ENCODE data around the gene PHLDA3. TPM values are rescaled to one million over a fixed set of nuclear protein-coding genes. Genes with fewer than 3 reads are reported as not detected.

The PHLDA3 gene
- total and polyA plus RNA-seq, 7 experiments from 2014 or later, result 0.13 to 22.4 (median 0.67) TPM; not detected in 1

- Histone ChIP-seq H3K4me3 (ENCODE audit: low read length) (no peak overlapping the region), H3K27me3 (ENCODE audit: control insufficient read depth in 2 of 2, insufficient read depth in 2 of 2, low read length in 2 of 2) (no peaks in the 10 kb centered on the region), H3K9me3 (ENCODE audit: control insufficient read depth in 2 of 3, low read length in 3 of 3) (no peaks in the 10 kb centered on the region), H3K4me1 (ENCODE audit: control insufficient read depth in 2 of 2, insufficient read depth in 2 of 2, low read length in 2 of 2) (no peaks in the 10 kb centered on the region), H3K36me3 (ENCODE audit: control insufficient read depth in 2 of 3, insufficient read depth in 3 of 3, low read length in 3 of 3) (peaks cover 0 to 77% (median 0%) of the 10 kb centered on the region in 3 experiments), H3K27ac (ENCODE audit: low read depth, low read length) (no peak overlapping the region)
- CTCF ChIA-PET, result interaction anchor here (1.0 to 14.3 kb wide), 2 partner anchors 10 to 20 kb away, joined by 4 to 215 read pairs; no protein-coding TSS in a partner anchor
- Mint-ChIP-seq H3K27me3 (no peaks in the 10 kb centered on the region), H3K36me3 (peaks cover 8 to 43% (median 18%) of the 10 kb centered on the region in 5 donors), H3K9me3 (peaks cover 0 to 2% (median 0%) of the 10 kb centered on the region in 11 donors), H3K27ac (peak overlapping the region in 4 of 9 donors; percentile 38 to 77 (median 58)), H3K4me3 (no peak overlapping the region), H3K4me1 (peaks cover 0 to 12% (median 0%) of the 10 kb centered on the region in 7 donors)
- DNase-seq (no peak), ATAC-seq (no peak)
- intact Hi-C loops (cut with micrococcal nuclease), result no loop called here
- POLR2A ChIA-PET, result interaction anchor here (0.6 kb wide), 1 partner anchor 26 kb away, joined by 3 read pairs; no protein-coding TSS in a partner anchor
Observed at GRCh38 chr1:201491896-201492511, 23.0 kb upstream of the PHLDA3 start.

- intact Hi-C loops (cut with micrococcal nuclease), result no loop called here
- no peak overlapping the region for H3K4me3 ChIP-seq (ENCODE audit: low read length)
- peaks cover 0 to 21% (median 0%) of the 10 kb centered on the region in 7 donors for H3K4me1 Mint-ChIP-seq
- ATAC-seq (no peak), DNase-seq (no peak)
- no peaks in the 10 kb centered on the region for H3K9me3 ChIP-seq (ENCODE audit: control insufficient read depth in 2 of 3, low read length in 3 of 3)
- H3K4me1 ChIP-seq (ENCODE audit: control insufficient read depth in 2 of 2, insufficient read depth in 2 of 2, low read length in 2 of 2), result no peaks in the 10 kb centered on the region
- H3K27ac Mint-ChIP-seq, result peak overlapping the region in 1 of 9 donors; percentile 40
- no peak overlapping the region for H3K4me3 Mint-ChIP-seq
- H3K27me3 ChIP-seq (ENCODE audit: control insufficient read depth in 2 of 2, insufficient read depth in 2 of 2, low read length in 2 of 2), result no peaks in the 10 kb centered on the region
- no peak overlapping the region for H3K27ac ChIP-seq (ENCODE audit: low read depth, low read length)
- ChIA-PET CTCF (interaction anchor here (14.3 kb wide), 1 partner anchor 21 kb away, joined by 215 read pairs; no protein-coding TSS in a partner anchor), POLR2A (no interaction called here)
- peaks cover 0 to 72% (median 0%) of the 10 kb centered on the region in 3 experiments for H3K36me3 ChIP-seq (ENCODE audit: control insufficient read depth in 2 of 3, insufficient read depth in 3 of 3, low read length in 3 of 3)
- no peaks in the 10 kb centered on the region for H3K27me3 Mint-ChIP-seq
- peaks cover 0 to 2% (median 0%) of the 10 kb centered on the region in 11 donors for H3K9me3 Mint-ChIP-seq
- peaks cover 8 to 43% (median 18%) of the 10 kb centered on the region in 5 donors for H3K36me3 Mint-ChIP-seq
Observed at GRCh38 chr1:201490708-201491131, 21.7 kb upstream of the PHLDA3 start.

- CTCF ChIA-PET, result interaction anchor here (1.2 to 14.3 kb wide), 2 partner anchors 10 to 22 kb away, joined by 4 to 215 read pairs; no protein-coding TSS in a partner anchor
- peak; percentile 65 for ATAC-seq
- Mint-ChIP-seq H3K9me3 (peaks cover 0 to 2% (median 0%) of the 10 kb centered on the region in 11 donors), H3K36me3 (peaks cover 5 to 38% (median 17%) of the 10 kb centered on the region in 5 donors), H3K4me3 (no peak overlapping the region), H3K4me1 (peaks cover 0 to 21% (median 0%) of the 10 kb centered on the region in 7 donors), H3K27ac (no peak overlapping the region), H3K27me3 (no peaks in the 10 kb centered on the region)
- Histone ChIP-seq H3K9me3 (ENCODE audit: control insufficient read depth in 2 of 3, low read length in 3 of 3) (no peaks in the 10 kb centered on the region), H3K4me3 (ENCODE audit: low read length) (no peak overlapping the region), H3K4me1 (ENCODE audit: control insufficient read depth in 2 of 2, insufficient read depth in 2 of 2, low read length in 2 of 2) (no peaks in the 10 kb centered on the region), H3K27me3 (ENCODE audit: control insufficient read depth in 2 of 2, insufficient read depth in 2 of 2, low read length in 2 of 2) (no peaks in the 10 kb centered on the region), H3K27ac (ENCODE audit: low read depth, low read length) (no peak overlapping the region), H3K36me3 (ENCODE audit: control insufficient read depth in 2 of 3, insufficient read depth in 3 of 3, low read length in 3 of 3) (peaks cover 0 to 72% (median 0%) of the 10 kb centered on the region in 3 experiments)
- intact Hi-C loops (cut with micrococcal nuclease), result loop anchor here in 1 of 2 donors (10.0 kb wide), 1 partner anchor 655 kb away; the partner anchor contains the start of gene ARL8A
- no peak for DNase-seq
- POLR2A ChIA-PET, result no interaction called here
Observed at GRCh38 chr1:201489643-201490261, 20.8 kb upstream of the PHLDA3 start.

GRCh38 chr1:201488830-201489589 lies 20.0 kb upstream of the PHLDA3 start:
- CTCF ChIA-PET, result interaction anchor here (1.2 to 14.3 kb wide), 2 partner anchors 10 to 23 kb away, joined by 4 to 215 read pairs; no protein-coding TSS in a partner anchor
- intact Hi-C loops (cut with micrococcal nuclease), result loop anchor here in 1 of 2 donors (10.0 kb wide), 1 partner anchor 656 kb away; the partner anchor contains the start of gene ARL8A
- POLR2A ChIA-PET, result no interaction called here
- ATAC-seq, result peak; percentile 81
- no peaks in the 10 kb centered on the region for H3K27me3 Mint-ChIP-seq
- H3K9me3 Mint-ChIP-seq, result peaks cover 0 to under 1% (median 0%) of the 10 kb centered on the region in 11 donors
- no peaks in the 10 kb centered on the region for H3K27me3 ChIP-seq (ENCODE audit: control insufficient read depth in 2 of 2, insufficient read depth in 2 of 2, low read length in 2 of 2)
- DNase-seq, result no peak
- no peaks in the 10 kb centered on the region for H3K9me3 ChIP-seq (ENCODE audit: control insufficient read depth in 2 of 3, low read length in 3 of 3)
- peaks cover 0 to 19% (median 0%) of the 10 kb centered on the region in 7 donors for H3K4me1 Mint-ChIP-seq
- H3K27ac Mint-ChIP-seq, result no peak overlapping the region
- H3K4me1 ChIP-seq (ENCODE audit: control insufficient read depth in 2 of 2, insufficient read depth in 2 of 2, low read length in 2 of 2), result no peaks in the 10 kb centered on the region
- no peak overlapping the region for H3K4me3 ChIP-seq (ENCODE audit: low read length)
- peaks cover 0 to 30% (median 13%) of the 10 kb centered on the region in 5 donors for H3K36me3 Mint-ChIP-seq
- no peak overlapping the region for H3K4me3 Mint-ChIP-seq
- H3K27ac ChIP-seq (ENCODE audit: low read depth, low read length), result no peak overlapping the region
- H3K36me3 ChIP-seq (ENCODE audit: control insufficient read depth in 2 of 3, insufficient read depth in 3 of 3, low read length in 3 of 3), result peaks cover 0 to 72% (median 0%) of the 10 kb centered on the region in 3 experiments

- Mint-ChIP-seq H3K27ac (peak overlapping the region in 1 of 9 donors; percentile 12), H3K9me3 (no peaks in the 10 kb centered on the region), H3K27me3 (no peaks in the 10 kb centered on the region), H3K36me3 (peaks cover 0 to 19% (median 4%) of the 10 kb centered on the region in 5 donors), H3K4me3 (no peak overlapping the region), H3K4me1 (peaks cover 0 to 19% (median 0%) of the 10 kb centered on the region in 7 donors)
- intact Hi-C loops (cut with micrococcal nuclease), result loop anchor here in 1 of 2 donors (10.0 kb wide), 1 partner anchor 657 kb away; the partner anchor contains the start of gene ARL8A
- CTCF ChIA-PET, result interaction anchor here (0.6 to 14.3 kb wide), 2 partner anchors 24 to 35 kb away, joined by 5 to 215 read pairs; no protein-coding TSS in a partner anchor
- no peaks in the 10 kb centered on the region for H3K9me3 ChIP-seq (ENCODE audit: control insufficient read depth in 2 of 3, low read length in 3 of 3)
- no peak overlapping the region for H3K27ac ChIP-seq (ENCODE audit: low read depth, low read length)
- POLR2A ChIA-PET, result no interaction called here
- no peaks in the 10 kb centered on the region for H3K4me1 ChIP-seq (ENCODE audit: control insufficient read depth in 2 of 2, insufficient read depth in 2 of 2, low read length in 2 of 2)
- DNase-seq (no peak), ATAC-seq (no peak)
- H3K27me3 ChIP-seq (ENCODE audit: control insufficient read depth in 2 of 2, insufficient read depth in 2 of 2, low read length in 2 of 2), result no peaks in the 10 kb centered on the region
- peaks cover 0 to 63% (median 0%) of the 10 kb centered on the region in 3 experiments for H3K36me3 ChIP-seq (ENCODE audit: control insufficient read depth in 2 of 3, insufficient read depth in 3 of 3, low read length in 3 of 3)
- no peak overlapping the region for H3K4me3 ChIP-seq (ENCODE audit: low read length)
Observed at GRCh38 chr1:201487742-201488141, 18.8 kb upstream of the PHLDA3 start.

- POLR2A ChIA-PET, result no interaction called here
Observed at GRCh38 chr1:201486187-201486586, 17.2 kb upstream of the PHLDA3 start.

More at GRCh38 chr1:201486187-201486586, 17.2 kb upstream of the PHLDA3 start:
- H3K9me3 Mint-ChIP-seq, result no peaks in the 10 kb centered on the region
- Histone ChIP-seq H3K36me3 (ENCODE audit: control insufficient read depth in 2 of 3, insufficient read depth in 3 of 3, low read length in 3 of 3) (peaks cover 0 to 55% (median 0%) of the 10 kb centered on the region in 3 experiments), H3K4me3 (ENCODE audit: low read length) (no peak overlapping the region), H3K27ac (ENCODE audit: low read depth, low read length) (no peak overlapping the region), H3K27me3 (ENCODE audit: control insufficient read depth in 2 of 2, insufficient read depth in 2 of 2, low read length in 2 of 2) (peaks cover 0 to 8% of the 10 kb centered on the region in 2 donors), H3K4me1 (ENCODE audit: control insufficient read depth in 2 of 2, insufficient read depth in 2 of 2, low read length in 2 of 2) (peaks cover 9 to 12% of the 10 kb centered on the region in 2 donors), H3K9me3 (ENCODE audit: control insufficient read depth in 2 of 3, low read length in 3 of 3) (no peaks in the 10 kb centered on the region)
- DNase-seq (no peak), ATAC-seq (no peak)
- intact Hi-C loops (cut with micrococcal nuclease), result loop anchor here in 1 of 2 donors (10.0 kb wide), 1 partner anchor 659 kb away; the partner anchor contains the start of gene ARL8A
- peaks cover 2 to 8% (median 3%) of the 10 kb centered on the region in 5 donors for H3K27me3 Mint-ChIP-seq
- H3K4me1 Mint-ChIP-seq, result peaks cover 3 to 25% (median 9%) of the 10 kb centered on the region in 7 donors
- CTCF ChIA-PET, result interaction anchor here (0.6 to 14.3 kb wide), 4 partner anchors 13 to 1059 kb away, joined by 3 to 215 read pairs (median 6); no protein-coding TSS in a partner anchor
- peak overlapping the region in 2 of 9 donors; percentile 62 for H3K27ac Mint-ChIP-seq
- peaks cover 0 to 15% (median 3%) of the 10 kb centered on the region in 5 donors for H3K36me3 Mint-ChIP-seq
- no peak overlapping the region for H3K4me3 Mint-ChIP-seq
